C4-2B (cell line): ENCODE data around the gene ARVCF.

Experiments used
- ZFX ChIP-seq: fragments of 450-650 bp; IDR thresholded peaks from 2 replicates; pipeline ENCODE4 v1.6.1; 2017
- TF ChIP-seq, protein P1 (sequence below): fragments of 450-650 bp; conservative IDR thresholded peaks from 2 replicates; pipeline ENCODE4 v1.5.1; 2017; ENCODE audit warnings: mild to moderate bottlenecking

GRCh38 chr22:20020533-20021195 lies 4.0 kb upstream of the ARVCF start, which contains the start of gene TANGO2:
- TF ChIP-seq, protein P1, sequence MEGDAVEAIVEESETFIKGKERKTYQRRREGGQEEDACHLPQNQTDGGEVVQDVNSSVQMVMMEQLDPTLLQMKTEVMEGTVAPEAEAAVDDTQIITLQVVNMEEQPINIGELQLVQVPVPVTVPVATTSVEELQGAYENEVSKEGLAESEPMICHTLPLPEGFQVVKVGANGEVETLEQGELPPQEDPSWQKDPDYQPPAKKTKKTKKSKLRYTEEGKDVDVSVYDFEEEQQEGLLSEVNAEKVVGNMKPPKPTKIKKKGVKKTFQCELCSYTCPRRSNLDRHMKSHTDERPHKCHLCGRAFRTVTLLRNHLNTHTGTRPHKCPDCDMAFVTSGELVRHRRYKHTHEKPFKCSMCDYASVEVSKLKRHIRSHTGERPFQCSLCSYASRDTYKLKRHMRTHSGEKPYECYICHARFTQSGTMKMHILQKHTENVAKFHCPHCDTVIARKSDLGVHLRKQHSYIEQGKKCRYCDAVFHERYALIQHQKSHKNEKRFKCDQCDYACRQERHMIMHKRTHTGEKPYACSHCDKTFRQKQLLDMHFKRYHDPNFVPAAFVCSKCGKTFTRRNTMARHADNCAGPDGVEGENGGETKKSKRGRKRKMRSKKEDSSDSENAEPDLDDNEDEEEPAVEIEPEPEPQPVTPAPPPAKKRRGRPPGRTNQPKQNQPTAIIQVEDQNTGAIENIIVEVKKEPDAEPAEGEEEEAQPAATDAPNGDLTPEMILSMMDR = no peak
- no peak for TF ChIP-seq ZFX
